ENCODE measurements around the gene SPPL2A. TPM values are rescaled to one million over a fixed set of nuclear protein-coding genes. Genes with fewer than 3 reads are reported as not detected.
"Not testable (repeated sequence)": the region's sequence is repeated elsewhere in the genome, so short reads cannot be mapped to it uniquely, and the experiment has no call there.

Gene SPPL2A
- polyA plus RNA-seq, 1 of the 3 experiments (the other 2 are of a cell fraction), result 21.6 TPM

DNA sequence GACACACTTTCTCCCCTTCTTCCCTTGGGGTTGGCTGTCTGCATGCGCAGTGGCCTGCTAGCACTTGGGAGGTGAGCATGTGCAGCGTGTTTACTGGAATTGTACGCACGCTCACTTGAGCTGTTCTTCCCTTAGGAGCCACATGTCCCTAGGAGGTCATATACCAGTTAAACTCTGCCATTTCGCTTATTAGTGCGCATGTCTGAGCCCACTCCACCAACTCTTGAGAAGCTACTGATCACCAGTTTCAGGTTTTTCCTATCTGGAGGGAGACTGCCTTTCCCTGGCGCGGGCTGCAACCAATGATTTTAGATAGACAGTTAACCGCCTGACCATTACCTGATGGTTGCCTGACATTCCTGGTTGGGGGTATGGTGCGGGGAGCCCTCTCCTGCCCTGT lies 47.6 kb upstream of the SPPL2A start (continued):
- TF ChIP-seq, protein P1, sequence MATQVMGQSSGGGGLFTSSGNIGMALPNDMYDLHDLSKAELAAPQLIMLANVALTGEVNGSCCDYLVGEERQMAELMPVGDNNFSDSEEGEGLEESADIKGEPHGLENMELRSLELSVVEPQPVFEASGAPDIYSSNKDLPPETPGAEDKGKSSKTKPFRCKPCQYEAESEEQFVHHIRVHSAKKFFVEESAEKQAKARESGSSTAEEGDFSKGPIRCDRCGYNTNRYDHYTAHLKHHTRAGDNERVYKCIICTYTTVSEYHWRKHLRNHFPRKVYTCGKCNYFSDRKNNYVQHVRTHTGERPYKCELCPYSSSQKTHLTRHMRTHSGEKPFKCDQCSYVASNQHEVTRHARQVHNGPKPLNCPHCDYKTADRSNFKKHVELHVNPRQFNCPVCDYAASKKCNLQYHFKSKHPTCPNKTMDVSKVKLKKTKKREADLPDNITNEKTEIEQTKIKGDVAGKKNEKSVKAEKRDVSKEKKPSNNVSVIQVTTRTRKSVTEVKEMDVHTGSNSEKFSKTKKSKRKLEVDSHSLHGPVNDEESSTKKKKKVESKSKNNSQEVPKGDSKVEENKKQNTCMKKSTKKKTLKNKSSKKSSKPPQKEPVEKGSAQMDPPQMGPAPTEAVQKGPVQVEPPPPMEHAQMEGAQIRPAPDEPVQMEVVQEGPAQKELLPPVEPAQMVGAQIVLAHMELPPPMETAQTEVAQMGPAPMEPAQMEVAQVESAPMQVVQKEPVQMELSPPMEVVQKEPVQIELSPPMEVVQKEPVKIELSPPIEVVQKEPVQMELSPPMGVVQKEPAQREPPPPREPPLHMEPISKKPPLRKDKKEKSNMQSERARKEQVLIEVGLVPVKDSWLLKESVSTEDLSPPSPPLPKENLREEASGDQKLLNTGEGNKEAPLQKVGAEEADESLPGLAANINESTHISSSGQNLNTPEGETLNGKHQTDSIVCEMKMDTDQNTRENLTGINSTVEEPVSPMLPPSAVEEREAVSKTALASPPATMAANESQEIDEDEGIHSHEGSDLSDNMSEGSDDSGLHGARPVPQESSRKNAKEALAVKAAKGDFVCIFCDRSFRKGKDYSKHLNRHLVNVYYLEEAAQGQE (IDR thresholded peaks at IDR 0.05; ENCODE audit: low read depth, low read length), result no peak

DNA sequence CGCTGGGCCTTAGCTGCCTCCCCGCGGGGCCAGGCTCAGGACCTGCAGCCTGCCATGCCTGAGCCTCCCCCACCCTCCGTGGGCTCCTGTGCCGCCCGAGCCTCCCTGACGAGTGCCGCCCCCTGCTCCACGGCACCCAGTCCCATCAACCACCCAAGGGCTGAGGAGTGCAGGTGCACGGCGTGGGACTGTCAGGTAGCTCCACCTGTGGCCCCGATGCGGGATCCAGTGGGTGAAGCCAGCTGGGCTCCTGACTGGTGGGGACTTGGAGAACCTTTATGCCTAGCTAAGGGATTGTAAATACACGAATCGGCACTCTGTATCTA lies 46.6 kb upstream of the SPPL2A start:
- H3K4me1 ChIP-seq (ENCODE audit: control insufficient read depth in 1 of 2, insufficient read depth in 2 of 2, low read depth in 1 of 2, low read length in 1 of 2); H3K4me2 ChIP-seq: not testable (repeated sequence)

GRCh38 chr15:50811461-50812180 lies 46.1 kb upstream of the SPPL2A start:
- H3K9ac ChIP-seq; H3K9me3 ChIP-seq; H2AFZ ChIP-seq (ENCODE audit: low read depth); H3K36me3 ChIP-seq (replicated peaks in 1 of 2; ENCODE audit: control insufficient read depth in 1 of 2, insufficient read depth in 2 of 2, low read length in 1 of 2); H3K9me2 ChIP-seq; H3K4me2 ChIP-seq; H3K27ac ChIP-seq (ENCODE audit: low read depth in 2 of 2, low read length in 1 of 2); H3K79me2 ChIP-seq (ENCODE audit: insufficient read depth); H3K4me3 ChIP-seq (ENCODE audit: low read depth in 2 of 2, low read length in 1 of 2); H3K4me1 ChIP-seq (ENCODE audit: control insufficient read depth in 1 of 2, insufficient read depth in 2 of 2, low read depth in 1 of 2, low read length in 1 of 2); H3K27me3 ChIP-seq (ENCODE audit: insufficient read depth); H3F3A ChIP-seq (replicated peaks; ENCODE audit: insufficient read depth); DNase-seq; H4K20me1 ChIP-seq (ENCODE audit: insufficient read depth); POLR2A ChIA-PET: not testable (repeated sequence)
- 86% methylated on average over 9 of the region's 30 CpGs for WGBS (ENCODE audit: low lambda C conversion rate)
- CTCF ChIA-PET, result interaction anchor here (0.6 kb wide), 1 partner anchor 183 kb away, joined by 3 read pairs; no protein-coding TSS in a partner anchor

More for the DNA sequence above, 46.6 kb upstream of the SPPL2A start:
- H3K9me3 ChIP-seq; H3K27ac ChIP-seq (ENCODE audit: low read depth in 2 of 2, low read length in 1 of 2); POLR2A ChIA-PET; H3K27me3 ChIP-seq (ENCODE audit: insufficient read depth); H3K36me3 ChIP-seq (replicated peaks in 1 of 2; ENCODE audit: control insufficient read depth in 1 of 2, insufficient read depth in 2 of 2, low read length in 1 of 2); H3K4me3 ChIP-seq (ENCODE audit: low read depth in 2 of 2, low read length in 1 of 2); H3F3A ChIP-seq (replicated peaks; ENCODE audit: insufficient read depth); H3K9ac ChIP-seq; H2AFZ ChIP-seq (ENCODE audit: low read depth); H4K20me1 ChIP-seq (ENCODE audit: insufficient read depth); DNase-seq; CTCF ChIA-PET; H3K79me2 ChIP-seq (ENCODE audit: insufficient read depth); H3K9me2 ChIP-seq: not testable (repeated sequence)
- WGBS (ENCODE audit: low lambda C conversion rate), result 89% methylated on average over 3 of the region's 15 CpGs

- Histone ChIP-seq H3K79me2 (ENCODE audit: insufficient read depth) (no peaks in the 10 kb centered on the region), H3F3A (replicated peaks; ENCODE audit: insufficient read depth) (no peaks in the 10 kb centered on the region), H3K27me3 (ENCODE audit: insufficient read depth) (no peaks in the 10 kb centered on the region), H3K9ac (no peak overlapping the region), H3K27ac (ENCODE audit: low read depth in 2 of 2, low read length in 1 of 2) (no peak overlapping the region), H3K36me3 (replicated peaks in 1 of 2; ENCODE audit: control insufficient read depth in 1 of 2, insufficient read depth in 2 of 2, low read length in 1 of 2) (no peaks in the 10 kb centered on the region), H3K9me2 (no peaks in the 10 kb centered on the region), H2AFZ (ENCODE audit: low read depth) (no peak overlapping the region), H3K4me2 (no peak overlapping the region), H3K4me3 (ENCODE audit: low read depth in 2 of 2, low read length in 1 of 2) (no peak overlapping the region), H3K4me1 (ENCODE audit: control insufficient read depth in 1 of 2, insufficient read depth in 2 of 2, low read depth in 1 of 2, low read length in 1 of 2) (no peaks in the 10 kb centered on the region; a peak in 1 of 4 replicates), H3K9me3 (no peaks in the 10 kb centered on the region), H4K20me1 (ENCODE audit: insufficient read depth) (no peaks in the 10 kb centered on the region)
- TF ChIP-seq POLR2AphosphoS5 (IDR thresholded peaks at IDR 0.05; ENCODE audit: low read depth, low read length), result no peak
- TF ChIP-seq, protein P2, sequence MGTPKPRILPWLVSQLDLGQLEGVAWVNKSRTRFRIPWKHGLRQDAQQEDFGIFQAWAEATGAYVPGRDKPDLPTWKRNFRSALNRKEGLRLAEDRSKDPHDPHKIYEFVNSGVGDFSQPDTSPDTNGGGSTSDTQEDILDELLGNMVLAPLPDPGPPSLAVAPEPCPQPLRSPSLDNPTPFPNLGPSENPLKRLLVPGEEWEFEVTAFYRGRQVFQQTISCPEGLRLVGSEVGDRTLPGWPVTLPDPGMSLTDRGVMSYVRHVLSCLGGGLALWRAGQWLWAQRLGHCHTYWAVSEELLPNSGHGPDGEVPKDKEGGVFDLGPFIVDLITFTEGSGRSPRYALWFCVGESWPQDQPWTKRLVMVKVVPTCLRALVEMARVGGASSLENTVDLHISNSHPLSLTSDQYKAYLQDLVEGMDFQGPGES (IDR thresholded peaks at IDR 0.05; ENCODE audit: low read depth, low read length), result no peak
- TF ChIP-seq EP300 (IDR thresholded peaks at IDR 0.05; ENCODE audit: borderline replicate concordance in 1 of 2, low read depth in 1 of 2, low read length in 1 of 2), result no peak
- WGBS (ENCODE audit: low lambda C conversion rate), result 20% methylated on average over 1 of the region's 1 CpG
- POLR2A ChIA-PET, result no interaction called here
- CTCF ChIA-PET, result interaction anchor here (1.0 kb wide), 1 partner anchor 28 kb away, joined by 3 read pairs; no protein-coding TSS in a partner anchor
- DNase-seq, result no peak
Measured at GRCh38 chr15:50810128-50810527, 44.6 kb upstream of the SPPL2A start.

All from SK-N-SH (cell line).